Neural progenitor cell (in vitro differentiated cells): ENCODE results near the gene FLRT2.

ENCODE experiments used
- EZH2 ChIP-seq: fragments of 200-600 bp; sonication (generic); IDR thresholded peaks from 2 replicates; pipeline ENCODE4 v1.6.1; 2017; ENCODE audit warnings: antibody characterized with exemption, mild to moderate bottlenecking, moderate library complexity
- EZH2phosphoT487 ChIP-seq: fragments of 200-600 bp; sonication (generic); IDR thresholded peaks from 2 replicates; pipeline ENCODE4 v1.6.1; 2017; ENCODE audit warnings: antibody characterized with exemption
- TF ChIP-seq, protein P1 (sequence below): fragments of 200-600 bp; sonication (generic); IDR thresholded peaks from 2 replicates; pipeline ENCODE4 v1.5.1; 2017; ENCODE audit warnings: antibody characterized with exemption, mild to moderate bottlenecking

DNA sequence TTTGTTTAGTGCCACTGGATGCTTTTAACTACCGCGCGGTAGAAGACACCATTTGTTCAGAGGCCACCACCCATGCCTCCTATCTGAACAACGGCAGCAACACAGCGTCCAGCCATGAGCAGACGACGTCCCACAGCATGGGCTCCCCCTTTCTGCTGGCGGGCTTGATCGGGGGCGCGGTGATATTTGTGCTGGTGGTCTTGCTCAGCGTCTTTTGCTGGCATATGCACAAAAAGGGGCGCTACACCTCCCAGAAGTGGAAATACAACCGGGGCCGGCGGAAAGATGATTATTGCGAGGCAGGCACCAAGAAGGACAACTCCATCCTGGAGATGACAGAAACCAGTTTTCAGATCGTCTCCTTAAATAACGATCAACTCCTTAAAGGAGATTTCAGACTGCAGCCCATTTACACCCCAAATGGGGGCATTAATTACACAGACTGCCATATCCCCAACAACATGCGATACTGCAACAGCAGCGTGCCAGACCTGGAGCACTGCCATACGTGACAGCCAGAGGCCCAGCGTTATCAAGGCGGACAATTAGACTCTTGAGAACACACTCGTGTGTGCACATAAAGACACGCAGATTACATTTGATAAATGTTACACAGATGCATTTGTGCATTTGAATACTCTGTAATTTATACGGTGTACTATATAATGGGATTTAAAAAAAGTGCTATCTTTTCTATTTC, 93.2 kb downstream of the FLRT2 start:
- TF ChIP-seq, protein P1, sequence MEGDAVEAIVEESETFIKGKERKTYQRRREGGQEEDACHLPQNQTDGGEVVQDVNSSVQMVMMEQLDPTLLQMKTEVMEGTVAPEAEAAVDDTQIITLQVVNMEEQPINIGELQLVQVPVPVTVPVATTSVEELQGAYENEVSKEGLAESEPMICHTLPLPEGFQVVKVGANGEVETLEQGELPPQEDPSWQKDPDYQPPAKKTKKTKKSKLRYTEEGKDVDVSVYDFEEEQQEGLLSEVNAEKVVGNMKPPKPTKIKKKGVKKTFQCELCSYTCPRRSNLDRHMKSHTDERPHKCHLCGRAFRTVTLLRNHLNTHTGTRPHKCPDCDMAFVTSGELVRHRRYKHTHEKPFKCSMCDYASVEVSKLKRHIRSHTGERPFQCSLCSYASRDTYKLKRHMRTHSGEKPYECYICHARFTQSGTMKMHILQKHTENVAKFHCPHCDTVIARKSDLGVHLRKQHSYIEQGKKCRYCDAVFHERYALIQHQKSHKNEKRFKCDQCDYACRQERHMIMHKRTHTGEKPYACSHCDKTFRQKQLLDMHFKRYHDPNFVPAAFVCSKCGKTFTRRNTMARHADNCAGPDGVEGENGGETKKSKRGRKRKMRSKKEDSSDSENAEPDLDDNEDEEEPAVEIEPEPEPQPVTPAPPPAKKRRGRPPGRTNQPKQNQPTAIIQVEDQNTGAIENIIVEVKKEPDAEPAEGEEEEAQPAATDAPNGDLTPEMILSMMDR, result no peak
- no peak for TF ChIP-seq EZH2
- TF ChIP-seq EZH2phosphoT487, result no peak
